ENCODE data around the gene STK10.
A peak's percentile ranks its signal among the peaks of the same experiment; 100 is the strongest.

STK10 gene

DNA sequence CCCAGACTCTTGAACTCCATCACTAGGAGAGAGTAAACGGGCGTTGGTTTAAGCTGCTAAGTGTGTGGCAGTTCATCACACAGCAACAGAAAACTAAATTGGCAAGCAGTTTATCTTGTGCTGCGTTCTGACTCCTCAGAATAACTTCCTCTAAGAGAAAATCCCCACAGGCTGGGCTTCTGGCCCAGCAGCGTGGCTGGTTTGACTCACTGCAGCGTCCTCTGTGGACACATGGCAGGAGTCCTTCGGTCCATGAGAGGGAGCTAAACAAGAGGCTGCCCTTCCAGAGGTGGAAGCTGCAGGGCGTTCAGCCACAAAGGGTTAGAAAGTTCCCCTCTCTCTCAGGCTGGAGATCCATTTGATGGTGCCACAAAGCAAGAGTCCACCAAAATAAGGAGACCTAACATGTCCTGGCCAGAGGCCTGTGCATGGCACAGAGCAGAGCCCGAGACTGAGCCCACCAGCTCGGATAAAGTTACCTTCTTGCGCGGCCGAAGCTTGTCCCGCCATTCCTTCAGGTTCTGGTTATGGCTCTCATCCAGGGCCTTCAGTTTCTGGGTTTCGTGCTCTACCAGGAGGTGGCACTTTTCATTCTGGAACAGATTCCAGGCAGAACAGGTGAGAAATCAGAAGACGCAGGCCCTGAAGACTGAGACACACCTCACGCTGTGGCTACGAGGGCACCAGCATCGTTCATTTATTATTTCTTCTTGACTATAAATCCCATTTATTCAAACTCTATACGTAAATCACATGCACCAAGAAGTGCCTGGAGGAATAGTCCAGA lies 135.4 kb downstream of the STK10 start:
- in situ Hi-C loops (cut with HindIII; ENCODE audit: low pct_unique_long_range_greater_than_20kb, low sequenced_read_pairs) = no loop called here
- peak in 1 of 2 experiments; percentile 16 for DNase-seq (ENCODE audit: low read depth in 1 of 2, low spot score in 1 of 2)
- TF ChIP-seq JUND (IDR thresholded peaks at IDR 0.05; ENCODE audit: low read depth) = no peak

- in situ Hi-C loops (cut with HindIII; ENCODE audit: low pct_unique_long_range_greater_than_20kb, low sequenced_read_pairs) = no loop called here
- no peak for TF ChIP-seq JUND (IDR thresholded peaks at IDR 0.05; ENCODE audit: low read depth)
- DNase-seq (ENCODE audit: low read depth in 1 of 2, low spot score in 1 of 2) = no peak
Measured at GRCh38 chr5:172051643-172052339, 136.2 kb downstream of the STK10 start.

DNA sequence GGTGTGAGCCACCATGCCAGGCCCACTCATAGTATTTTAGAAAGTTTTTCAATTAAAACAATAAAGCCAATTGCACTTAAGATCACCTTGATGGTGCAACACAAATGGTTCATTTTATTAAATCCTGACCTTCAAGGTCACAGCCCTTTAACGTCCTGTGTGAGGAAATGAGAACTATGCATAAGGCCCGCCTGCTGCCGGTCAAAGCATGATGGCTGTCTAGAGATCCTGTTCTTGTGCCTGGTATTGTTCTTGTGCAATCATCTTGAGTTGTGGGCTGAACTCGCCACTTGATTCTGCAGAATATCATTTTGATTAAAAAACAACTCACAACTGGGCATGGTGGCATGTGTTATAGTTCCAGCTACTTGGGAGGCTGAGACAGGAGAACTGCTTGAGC lies 137.9 kb downstream of the STK10 start:
- in situ Hi-C loops (cut with HindIII; ENCODE audit: low pct_unique_long_range_greater_than_20kb, low sequenced_read_pairs) = no loop called here
- DNase-seq (ENCODE audit: low read depth in 1 of 2, low spot score in 1 of 2) = no peak

GRCh38 chr5:172049226-172049796 lies 138.7 kb downstream of the STK10 start:
- no peak for DNase-seq (ENCODE audit: low read depth in 1 of 2, low spot score in 1 of 2)
- no peak for TF ChIP-seq JUND (IDR thresholded peaks at IDR 0.05; ENCODE audit: low read depth)
- in situ Hi-C loops (cut with HindIII; ENCODE audit: low pct_unique_long_range_greater_than_20kb, low sequenced_read_pairs) = no loop called here

More for the DNA sequence above, 137.9 kb downstream of the STK10 start:
- no peak for TF ChIP-seq JUND (IDR thresholded peaks at IDR 0.05; ENCODE audit: low read depth)

- in situ Hi-C loops (cut with HindIII; ENCODE audit: low pct_unique_long_range_greater_than_20kb, low sequenced_read_pairs) = no loop called here
- DNase-seq (ENCODE audit: low read depth in 1 of 2, low spot score in 1 of 2) = no peak
- no peak for TF ChIP-seq JUND (IDR thresholded peaks at IDR 0.05; ENCODE audit: low read depth)
Measured at GRCh38 chr5:172048539-172049101, 139.4 kb downstream of the STK10 start.

DNA sequence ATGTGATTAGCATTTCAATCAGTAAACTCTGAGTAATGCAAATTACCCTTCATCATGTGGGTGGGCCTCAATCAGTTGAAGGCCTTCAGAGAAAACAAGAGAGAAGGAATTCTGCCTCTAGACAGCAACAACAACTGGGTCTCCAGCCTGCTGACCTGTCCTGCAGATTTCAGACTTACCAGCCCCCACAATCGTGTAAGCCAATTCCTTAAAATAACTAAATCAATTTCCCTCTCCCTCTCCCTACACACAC lies 139.9 kb downstream of the STK10 start:
- TF ChIP-seq JUND (IDR thresholded peaks at IDR 0.05; ENCODE audit: low read depth) = no peak
- in situ Hi-C loops (cut with HindIII; ENCODE audit: low pct_unique_long_range_greater_than_20kb, low sequenced_read_pairs) = no loop called here
- no peak for DNase-seq (ENCODE audit: low read depth in 1 of 2, low spot score in 1 of 2)

DNA sequence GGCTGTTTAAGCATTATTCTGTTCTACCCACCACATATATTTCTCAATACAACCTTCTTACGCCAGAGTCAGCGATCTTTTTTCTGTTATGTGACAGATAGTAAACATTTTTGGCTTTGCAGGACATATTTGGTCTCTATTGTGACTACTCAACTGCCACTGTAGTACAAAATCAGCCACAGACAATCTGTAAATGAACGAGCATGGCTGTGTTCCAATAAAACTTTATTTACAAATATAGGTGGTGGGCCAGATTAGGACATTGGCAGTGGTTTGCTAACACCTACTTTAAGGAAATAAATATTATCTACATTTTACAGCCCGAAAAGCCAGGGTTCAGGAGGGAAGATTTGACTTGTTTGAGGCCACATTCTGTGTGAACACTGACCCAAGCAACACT lies 141.4 kb downstream of the STK10 start:
- TF ChIP-seq JUND (IDR thresholded peaks at IDR 0.05; ENCODE audit: low read depth) = no peak
- in situ Hi-C loops (cut with HindIII; ENCODE audit: low pct_unique_long_range_greater_than_20kb, low sequenced_read_pairs) = no loop called here
- DNase-seq (ENCODE audit: low read depth in 1 of 2, low spot score in 1 of 2) = no peak

DNA sequence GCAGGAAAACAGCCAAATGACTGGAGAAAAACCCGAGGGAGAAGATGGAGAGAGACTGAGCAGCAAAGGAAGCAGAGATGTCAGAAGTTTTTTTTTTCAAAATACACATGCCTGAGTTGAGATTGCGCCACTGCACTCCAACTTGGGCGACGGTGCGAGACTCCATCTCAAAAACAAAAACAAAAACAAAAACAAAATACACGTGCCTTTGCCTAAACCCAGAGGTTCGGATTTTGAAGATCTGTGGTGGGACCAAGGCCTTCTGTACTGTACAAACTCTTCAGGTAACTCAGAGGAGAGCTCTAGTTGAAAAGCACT lies 142.8 kb downstream of the STK10 start:
- no peak for DNase-seq (ENCODE audit: low read depth in 1 of 2, low spot score in 1 of 2)
- in situ Hi-C loops (cut with HindIII; ENCODE audit: low pct_unique_long_range_greater_than_20kb, low sequenced_read_pairs) = no loop called here
- no peak for TF ChIP-seq JUND (IDR thresholded peaks at IDR 0.05; ENCODE audit: low read depth)

- DNase-seq (ENCODE audit: low read depth in 1 of 2, low spot score in 1 of 2) = no peak
- in situ Hi-C loops (cut with HindIII; ENCODE audit: low pct_unique_long_range_greater_than_20kb, low sequenced_read_pairs) = no loop called here
- no peak for TF ChIP-seq JUND (IDR thresholded peaks at IDR 0.05; ENCODE audit: low read depth)
Measured at GRCh38 chr5:172044631-172045314, 143.3 kb downstream of the STK10 start.

DNA sequence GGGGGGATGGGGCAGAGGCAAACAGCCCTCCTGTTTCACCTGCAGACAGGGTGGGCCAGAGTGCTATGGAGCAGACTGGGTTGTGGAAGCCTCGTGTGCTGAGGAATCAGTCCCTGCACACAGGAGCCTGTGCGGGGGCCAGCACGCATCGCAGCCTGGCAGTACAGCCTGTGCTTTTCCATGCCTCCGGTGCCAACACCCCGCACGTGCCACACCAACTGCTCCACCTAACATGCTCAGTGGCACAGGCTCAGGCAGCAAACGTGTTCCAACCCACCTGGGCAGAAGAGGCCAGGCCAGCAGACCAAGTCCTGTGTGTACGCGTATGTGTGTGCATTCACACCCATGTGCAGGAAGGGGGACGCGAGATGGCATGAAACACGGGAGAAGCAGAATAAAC lies 144.2 kb downstream of the STK10 start:
- no peak for TF ChIP-seq JUND (IDR thresholded peaks at IDR 0.05; ENCODE audit: low read depth)
- in situ Hi-C loops (cut with HindIII; ENCODE audit: low pct_unique_long_range_greater_than_20kb, low sequenced_read_pairs) = no loop called here
- no peak for DNase-seq (ENCODE audit: low read depth in 1 of 2, low spot score in 1 of 2)

GRCh38 chr5:172042183-172042582 lies 145.8 kb downstream of the STK10 start:
- no peak for DNase-seq (ENCODE audit: low read depth in 1 of 2, low spot score in 1 of 2)
- TF ChIP-seq JUND (IDR thresholded peaks at IDR 0.05; ENCODE audit: low read depth) = no peak
- in situ Hi-C loops (cut with HindIII; ENCODE audit: low pct_unique_long_range_greater_than_20kb, low sequenced_read_pairs) = no loop called here

DNA sequence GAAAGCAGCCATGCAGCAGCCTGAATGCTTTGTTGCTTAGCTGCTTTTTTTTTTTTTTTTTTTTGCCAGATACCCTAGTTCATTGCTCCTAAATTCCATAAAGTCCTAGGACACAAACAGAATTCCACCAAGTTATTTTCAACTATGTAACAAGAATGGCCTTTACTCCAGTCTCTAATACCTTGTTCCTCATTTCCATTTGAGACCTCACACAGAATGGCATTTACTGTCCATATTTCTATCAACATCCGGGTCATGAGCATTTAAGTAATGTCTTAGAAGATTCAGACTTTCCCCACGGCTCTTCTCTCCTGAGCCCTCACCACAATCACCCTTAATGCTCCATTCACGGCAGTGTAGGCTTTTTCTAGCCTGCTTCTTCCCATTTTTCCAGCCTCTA lies 149.9 kb downstream of the STK10 start:
- DNase-seq (ENCODE audit: low read depth in 1 of 2, low spot score in 1 of 2) = no peak
- in situ Hi-C loops (cut with HindIII; ENCODE audit: low pct_unique_long_range_greater_than_20kb, low sequenced_read_pairs) = no loop called here
- TF ChIP-seq JUND (IDR thresholded peaks at IDR 0.05; ENCODE audit: low read depth) = no peak

DNA sequence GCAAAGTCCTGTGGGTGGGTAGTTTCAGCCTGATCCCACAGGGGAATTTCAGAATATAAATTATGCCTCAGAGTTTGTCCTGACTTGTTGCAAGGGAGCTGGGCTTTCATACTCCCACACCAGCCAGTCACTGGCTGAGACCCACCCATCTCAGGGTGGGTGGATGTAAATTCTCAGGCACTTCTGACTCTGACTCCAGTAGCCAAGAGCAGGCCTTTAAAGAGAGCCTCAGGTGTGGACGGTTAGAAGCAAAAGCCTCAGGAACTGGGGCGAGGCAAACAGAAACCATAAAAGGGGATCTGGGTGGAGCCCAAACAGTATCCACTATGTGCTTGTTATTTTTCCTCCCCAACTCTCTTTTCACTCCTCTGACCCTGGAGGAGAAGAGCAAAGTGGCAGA lies 153.0 kb downstream of the STK10 start:
- DNase-seq (ENCODE audit: low read depth in 1 of 2, low spot score in 1 of 2) = no peak
- in situ Hi-C loops (cut with HindIII; ENCODE audit: low pct_unique_long_range_greater_than_20kb, low sequenced_read_pairs) = no loop called here
- TF ChIP-seq JUND (IDR thresholded peaks at IDR 0.05; ENCODE audit: low read depth) = no peak
